Stimulated activated CD8-positive, alpha-beta memory T cell treated with anti-CD3 and anti-CD28 coated beads, Interleukin-4, amount 100 ng/mL, for 24 hours (primary cell): ENCODE results near the gene DGKB.

Source experiments
- DNase-seq: peaks from one replicate; pipeline ENCODE4 v3.0.0-alpha.2; 2020; ENCODE audit warnings: low read depth

Gene DGKB

DNA sequence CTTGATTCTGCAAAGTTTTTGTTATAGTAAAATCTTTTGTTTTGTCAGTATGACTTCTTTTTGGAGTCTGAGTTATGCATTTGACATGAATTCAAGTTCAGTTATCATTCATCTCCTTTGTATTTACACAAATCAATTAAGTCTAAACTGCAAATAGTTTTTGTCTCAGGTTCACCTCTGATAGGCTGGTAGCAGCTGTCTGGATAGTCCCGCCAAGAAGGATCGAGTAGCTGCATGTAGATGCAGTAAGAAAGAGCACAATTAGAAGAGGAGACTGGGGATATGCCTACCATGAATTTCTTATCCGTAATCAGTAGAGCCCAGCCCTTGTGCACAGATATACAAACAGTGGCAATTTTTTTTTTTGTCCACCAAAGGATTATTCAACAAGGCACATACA, 520.6 kb downstream of the DGKB start:
- no peak for DNase-seq

DNA sequence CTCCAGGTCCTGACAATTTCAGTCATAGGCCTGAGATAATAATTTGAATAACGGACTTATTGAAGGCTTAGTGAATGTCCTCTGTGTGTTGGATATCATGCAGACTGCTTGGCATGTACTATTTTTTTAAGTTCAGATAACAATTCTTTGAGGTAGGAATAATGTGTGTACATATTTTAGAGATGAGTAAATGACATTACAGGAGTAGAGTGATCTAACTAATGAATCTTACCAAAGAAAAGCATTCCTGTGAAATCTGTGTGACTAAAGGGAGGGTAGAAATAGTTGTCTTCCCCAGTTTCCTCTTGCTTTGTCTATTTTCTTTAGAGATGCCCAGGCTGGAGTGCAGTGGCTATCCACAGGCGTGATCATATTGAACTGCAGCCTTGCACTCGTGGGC, 521.2 kb downstream of the DGKB start:
- DNase-seq: no peak

DNA sequence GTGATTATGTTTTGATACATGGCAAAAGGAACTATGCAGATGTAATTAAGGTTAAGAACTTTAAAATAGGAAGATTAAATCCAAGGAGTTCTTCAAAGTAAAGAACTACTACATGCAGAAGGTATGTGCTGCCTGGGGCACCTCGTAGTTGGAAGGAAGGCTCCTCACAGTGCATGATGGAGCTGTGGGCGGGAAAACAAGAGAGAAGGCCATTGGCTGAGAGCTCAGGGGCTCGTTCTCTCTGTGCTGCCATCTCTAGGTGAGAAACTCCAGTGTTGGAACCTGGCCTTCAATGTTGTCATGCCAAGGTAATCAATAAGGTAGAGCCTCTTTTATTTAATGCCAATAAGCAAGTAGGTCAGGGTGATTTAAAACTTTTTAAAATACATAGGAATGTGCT, 521.7 kb downstream of the DGKB start:
- DNase-seq: no peak

DNA sequence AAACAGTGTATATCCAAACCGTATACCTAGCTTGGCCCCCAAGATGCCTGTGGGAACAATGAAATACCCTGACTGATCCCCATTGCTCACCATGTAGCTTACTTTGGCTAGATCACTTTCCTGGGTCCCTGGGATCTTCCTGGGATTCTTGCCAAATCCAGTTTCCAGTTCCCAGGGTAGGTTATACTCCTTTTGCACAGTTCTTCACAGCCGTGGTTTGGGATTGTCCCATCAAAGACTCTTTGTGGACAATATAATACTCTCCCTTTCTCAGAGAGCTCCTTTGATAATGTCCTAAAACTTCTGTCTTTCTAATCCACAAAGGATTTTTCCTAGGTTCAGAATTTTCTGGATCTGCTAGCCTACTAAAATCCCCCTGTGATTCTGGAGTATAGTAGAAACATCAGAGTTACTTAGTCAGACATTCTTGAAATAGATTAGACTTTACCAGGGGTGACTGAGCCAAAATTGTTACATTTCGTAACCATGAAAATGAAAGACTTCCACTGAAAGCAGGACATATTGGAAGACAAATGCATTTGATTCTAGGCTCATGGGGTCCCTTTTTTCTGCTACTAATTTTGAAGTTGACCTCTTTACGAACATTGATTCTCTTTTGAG, 524.8 kb downstream of the DGKB start:
- no peak for DNase-seq

DNA sequence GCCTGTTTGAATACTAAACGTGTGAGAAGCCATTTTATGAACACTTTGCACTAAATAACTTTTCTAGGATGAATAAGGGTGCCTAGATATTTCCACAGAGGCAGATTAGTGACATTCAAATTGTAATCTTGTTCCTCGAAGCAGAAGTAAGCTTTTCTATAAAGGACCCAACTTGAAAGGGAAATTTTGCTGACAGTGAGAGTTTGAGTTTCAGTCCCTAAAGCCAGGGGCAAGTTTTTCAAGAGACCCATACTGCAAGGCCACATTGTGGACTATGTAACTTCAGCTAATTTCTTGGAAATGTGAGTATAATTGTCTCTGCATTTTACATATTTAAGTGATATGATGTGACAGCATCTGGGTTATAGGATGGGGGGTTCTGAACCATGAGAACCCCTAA, 525.8 kb downstream of the DGKB start:
- no peak for DNase-seq

DNA sequence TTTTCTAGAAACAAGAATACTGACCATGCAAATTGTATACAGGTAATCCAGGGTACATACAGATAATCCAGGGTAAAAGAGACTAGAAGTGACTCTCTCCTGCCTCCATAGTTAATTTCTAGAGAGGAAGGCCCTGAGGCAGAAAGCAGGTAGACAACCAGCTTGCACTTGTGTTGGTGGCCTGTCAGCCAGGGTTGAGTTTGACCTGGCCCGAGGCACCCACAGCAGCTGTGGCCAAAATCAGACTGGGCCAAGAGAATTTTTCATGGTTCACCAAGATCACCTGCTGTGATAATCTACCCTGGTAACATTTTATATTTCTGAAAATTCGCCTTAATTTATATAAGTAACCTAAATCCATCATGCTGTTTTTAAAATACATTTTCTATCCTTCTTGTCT, 526.6 kb downstream of the DGKB start:
- DNase-seq: no peak

DNA sequence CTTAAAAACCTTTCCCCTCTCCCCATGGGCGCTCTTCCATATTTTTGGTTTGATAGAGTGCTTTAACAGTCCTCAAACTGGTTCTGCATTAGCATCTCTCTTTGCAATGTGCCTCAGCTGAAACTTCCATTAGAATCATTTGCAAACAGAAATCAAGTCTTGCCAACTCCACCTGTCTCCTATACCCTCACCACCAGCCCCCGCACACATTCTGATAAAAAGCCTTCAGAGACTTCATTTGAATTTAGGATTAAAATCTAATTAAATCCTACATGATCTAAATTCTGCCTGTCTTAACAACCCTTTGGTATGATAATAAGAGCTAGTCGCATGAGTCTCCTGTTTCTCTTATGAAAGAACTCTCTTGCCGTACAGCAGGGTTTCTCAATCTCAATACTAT, 528.2 kb downstream of the DGKB start:
- no peak for DNase-seq

DNA sequence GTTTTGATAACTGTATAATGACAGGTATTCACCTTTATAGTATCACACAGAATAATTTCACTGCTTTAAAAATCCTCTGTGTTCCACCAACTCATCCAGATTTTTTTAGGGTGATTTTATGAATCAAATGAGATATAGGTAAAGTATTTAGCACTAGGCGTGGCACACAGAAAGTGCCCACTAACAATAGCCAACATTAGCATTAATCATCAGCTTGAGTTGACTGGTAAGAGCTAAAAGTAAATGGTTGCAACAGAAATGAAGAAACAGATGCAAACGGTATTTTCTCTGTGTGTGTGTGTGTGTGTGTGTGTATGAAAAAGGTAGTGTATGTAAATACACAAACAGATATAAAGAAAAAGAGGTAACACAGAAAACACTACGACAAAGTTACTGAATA, 534.3 kb downstream of the DGKB start:
- DNase-seq: no peak

DNA sequence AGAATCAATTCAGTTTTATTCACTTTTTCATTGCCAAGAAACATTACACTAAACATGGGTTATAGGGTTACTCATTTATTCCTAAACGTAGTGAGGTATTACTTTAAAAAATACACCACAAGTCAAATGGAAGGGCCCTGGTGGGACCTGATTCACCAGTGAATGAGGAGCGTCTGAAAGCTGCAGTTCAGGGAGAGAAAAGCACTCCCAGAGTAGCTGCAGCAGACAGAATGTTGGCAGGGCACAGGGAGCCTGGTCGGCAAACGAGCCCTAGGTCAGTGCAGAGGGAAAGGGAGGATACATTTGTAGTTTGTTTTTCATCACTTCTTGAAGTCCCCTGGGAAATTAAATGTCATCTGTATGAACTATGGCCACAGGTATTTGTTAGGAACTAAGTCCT, 551.4 kb downstream of the DGKB start:
- DNase-seq: no peak

DNA sequence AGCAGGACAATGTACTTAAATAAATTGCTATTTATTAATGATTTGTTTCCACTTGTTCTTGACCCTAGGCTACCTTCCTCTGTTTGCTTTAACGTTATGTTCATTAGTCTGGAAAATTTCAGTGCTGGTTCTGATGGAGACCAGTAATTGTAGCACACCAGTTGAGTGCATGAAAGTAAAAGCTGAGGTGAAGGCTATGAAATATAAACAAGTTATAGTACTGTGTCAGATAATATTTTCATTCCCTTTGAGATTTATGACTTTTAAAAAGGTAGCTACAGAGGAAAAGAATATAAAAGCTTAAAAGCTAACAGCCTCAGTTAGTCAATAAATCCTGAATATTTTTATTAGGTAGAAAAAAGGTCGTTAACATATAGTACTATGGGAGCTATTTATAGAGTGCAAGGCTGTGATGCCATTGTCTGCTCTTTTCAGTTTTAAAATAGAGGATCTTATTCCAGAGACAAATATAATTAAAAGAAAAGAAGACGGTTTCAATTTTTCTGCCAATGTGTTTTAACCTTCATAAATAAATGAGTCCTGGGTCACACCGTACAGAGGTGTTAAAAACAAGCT, 561.3 kb downstream of the DGKB start:
- DNase-seq: no peak

DNA sequence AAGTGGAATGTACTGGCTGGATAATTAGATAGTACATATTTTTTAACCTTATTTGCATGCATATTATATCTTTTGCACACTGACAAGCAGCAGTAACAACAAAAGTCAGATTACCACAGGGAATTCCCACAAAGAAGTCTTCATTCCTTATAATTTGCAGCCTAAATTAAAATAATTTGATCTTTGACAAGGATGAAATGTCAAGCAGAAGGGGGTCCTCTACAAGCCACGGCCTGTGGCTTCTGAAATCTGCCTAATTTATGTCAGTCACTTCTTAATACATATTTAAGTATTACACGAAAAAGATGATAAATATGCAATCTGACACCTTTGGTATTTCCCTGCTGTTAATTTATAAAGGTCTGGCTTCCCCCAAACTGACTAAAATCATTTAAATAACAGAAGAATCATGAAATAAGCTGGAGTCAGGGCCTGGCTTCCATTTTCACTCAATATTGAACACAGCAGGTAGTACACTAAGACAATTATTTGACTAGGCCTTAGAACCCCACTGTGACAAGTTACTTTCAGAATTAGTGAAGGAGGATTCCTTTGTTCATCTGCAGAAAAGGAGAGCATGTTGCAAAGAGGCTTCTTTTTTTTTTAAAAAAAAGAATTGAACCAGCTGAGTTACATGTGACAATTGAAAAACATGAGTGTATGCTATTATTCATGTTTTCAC, 562.0 kb downstream of the DGKB start:
- DNase-seq: no peak

DNA sequence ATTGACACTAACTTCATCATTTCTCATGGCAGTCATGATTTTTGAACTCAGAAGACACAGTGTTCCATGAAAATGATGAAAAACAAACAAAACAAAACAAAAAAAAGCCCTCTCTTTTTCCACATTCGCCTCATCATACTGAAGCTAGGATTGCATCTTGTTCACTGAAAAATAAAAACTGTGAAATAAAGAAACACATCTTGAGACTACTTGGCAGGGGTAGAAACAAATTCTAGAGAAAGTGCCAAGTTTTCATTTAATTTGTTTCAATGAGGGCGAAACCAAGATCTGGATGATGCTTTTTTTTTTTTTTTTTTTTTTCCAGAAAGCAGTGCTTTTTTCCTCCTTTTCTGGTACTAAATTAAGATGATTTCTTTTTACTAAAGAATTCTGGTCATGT, 562.7 kb downstream of the DGKB start:
- DNase-seq: no peak

DNA sequence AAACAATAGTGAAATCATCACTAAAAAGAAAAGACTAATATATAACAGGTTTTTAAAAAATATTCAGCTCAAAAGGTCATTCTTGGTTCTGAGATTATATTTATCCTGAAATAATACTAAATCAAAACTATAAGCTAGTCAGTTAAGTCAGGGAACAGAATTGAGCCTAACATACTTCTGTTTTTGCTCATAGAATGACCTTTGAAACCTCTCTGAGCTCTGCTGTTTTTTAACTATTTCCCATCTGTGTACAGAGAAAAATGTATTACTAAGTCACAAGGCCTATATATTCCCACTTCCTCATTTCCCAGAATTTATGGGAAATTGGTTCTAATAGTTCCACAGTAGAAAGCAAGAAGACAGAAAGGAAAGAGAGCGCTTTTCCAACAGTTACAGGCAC, 566.3 kb downstream of the DGKB start:
- no peak for DNase-seq

DNA sequence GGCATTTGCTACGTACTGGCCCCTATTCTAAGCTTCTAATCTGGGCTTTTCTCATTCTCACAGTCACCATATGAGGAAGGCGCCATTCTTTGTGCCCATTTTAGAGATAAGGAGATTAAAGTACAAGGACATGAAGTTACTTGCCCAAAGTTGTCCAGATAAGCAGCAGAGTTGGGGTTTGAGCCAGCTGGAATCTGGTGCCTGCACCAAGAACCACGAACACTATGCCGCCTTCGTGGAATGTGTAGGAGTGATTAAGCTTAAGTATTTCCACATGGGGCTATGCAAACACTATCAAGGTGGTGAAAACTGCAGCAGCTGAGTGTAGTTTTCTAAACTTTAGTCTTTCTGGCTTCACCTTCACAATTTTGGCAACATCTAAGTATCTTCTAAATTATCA, 570.4 kb downstream of the DGKB start:
- no peak for DNase-seq

DNA sequence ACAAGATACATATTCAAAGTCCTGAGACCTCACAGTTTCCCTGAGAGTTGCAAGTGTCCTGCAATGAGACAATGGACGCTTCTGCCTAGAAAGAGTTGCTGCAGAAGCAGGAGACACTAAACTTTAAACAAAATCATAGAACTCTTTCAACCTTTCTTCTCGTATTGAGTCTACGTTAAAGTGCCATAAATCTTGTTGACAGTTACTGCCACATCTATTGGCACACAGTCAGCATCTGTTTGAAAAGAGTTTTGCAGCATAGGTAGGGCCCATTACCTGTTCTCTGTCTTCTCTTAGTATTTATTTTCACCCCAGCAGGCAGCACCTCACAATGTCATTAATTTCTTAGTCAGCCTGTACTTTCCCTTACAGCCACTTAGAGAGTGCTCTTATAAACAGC, 577.8 kb downstream of the DGKB start:
- no peak for DNase-seq

DNA sequence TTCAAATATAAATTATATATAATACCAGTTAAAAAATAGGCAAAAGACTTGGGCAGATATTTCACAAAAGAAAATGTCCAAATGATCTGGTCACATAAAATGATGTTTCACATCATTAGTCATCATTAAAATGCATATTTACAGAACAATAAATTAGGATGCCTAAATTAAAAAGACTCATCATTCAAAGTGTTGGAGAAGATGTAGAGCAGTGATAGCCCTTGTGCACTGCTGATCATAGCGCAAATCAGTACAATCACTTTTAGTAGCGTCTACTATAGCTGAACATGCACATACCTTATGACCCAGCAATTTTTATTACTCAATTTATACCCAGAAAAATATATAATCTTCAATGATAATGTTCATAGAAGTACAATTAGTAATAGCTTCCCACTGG, 579.8 kb downstream of the DGKB start:
- DNase-seq: no peak

DNA sequence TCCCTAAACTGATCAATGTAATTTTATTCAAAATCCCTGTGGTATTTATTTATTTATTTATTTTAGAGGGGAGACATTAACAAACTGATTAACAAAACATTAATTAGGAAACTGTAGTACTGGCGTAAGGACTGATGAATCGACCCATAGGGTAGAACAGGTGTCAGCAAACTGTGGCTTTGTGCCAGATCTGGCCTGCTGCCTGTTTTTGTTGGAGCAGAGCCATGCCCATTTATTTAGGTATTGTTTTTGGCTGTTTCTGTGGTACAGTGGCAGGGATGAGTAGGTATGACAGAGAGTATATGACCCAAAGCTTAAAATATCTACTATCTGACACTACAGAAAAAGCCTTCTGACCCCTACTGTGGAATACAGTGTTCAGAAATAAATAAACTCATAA, 580.6 kb downstream of the DGKB start:
- DNase-seq: no peak

DNA sequence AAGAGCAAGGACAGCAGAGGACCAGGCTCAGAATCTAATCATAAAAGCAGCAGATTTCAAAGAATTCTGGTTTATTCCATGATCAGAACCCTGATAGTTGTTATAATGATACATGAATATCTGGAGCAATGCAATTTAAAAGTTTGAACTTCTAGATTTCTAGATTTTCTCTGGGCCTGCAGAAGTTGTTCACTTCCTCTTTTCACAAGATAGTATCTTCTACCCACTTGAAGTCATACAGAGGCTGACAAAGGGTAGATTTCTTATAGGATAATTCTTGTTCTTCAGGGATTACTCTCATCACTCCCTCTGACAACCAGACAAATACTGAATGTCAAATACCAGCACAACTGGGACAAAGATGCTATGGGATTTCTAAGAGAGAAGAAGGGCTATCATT, 593.1 kb downstream of the DGKB start:
- no peak for DNase-seq

DNA sequence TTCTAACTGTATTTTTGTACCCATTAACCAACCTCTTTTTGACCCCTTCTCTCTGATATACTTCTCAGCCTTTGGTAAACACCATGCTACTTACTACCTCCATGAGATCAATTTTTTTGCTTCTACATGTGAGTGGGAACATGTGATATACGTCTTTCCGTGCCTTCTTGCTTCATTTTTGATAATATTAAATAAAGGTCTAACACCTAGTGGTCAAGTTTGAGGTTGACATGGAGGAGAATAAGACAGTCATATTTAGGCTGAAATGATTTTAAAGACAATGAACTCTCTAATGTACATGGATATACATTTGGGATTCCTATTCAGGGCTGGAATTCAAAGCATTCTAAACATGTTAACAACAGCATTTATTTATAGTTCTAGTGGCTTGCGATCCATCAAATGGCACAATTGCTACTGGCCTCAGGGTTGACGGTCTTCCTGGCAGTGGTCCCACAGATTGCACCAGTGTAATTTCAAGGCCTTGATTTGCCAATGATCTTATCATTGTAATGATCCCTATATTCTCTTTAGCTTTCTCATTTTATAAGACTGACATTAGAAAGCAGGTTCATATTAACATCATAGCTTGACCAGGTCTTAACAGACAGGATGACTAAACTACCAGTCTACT, 597.2 kb downstream of the DGKB start:
- DNase-seq: no peak

DNA sequence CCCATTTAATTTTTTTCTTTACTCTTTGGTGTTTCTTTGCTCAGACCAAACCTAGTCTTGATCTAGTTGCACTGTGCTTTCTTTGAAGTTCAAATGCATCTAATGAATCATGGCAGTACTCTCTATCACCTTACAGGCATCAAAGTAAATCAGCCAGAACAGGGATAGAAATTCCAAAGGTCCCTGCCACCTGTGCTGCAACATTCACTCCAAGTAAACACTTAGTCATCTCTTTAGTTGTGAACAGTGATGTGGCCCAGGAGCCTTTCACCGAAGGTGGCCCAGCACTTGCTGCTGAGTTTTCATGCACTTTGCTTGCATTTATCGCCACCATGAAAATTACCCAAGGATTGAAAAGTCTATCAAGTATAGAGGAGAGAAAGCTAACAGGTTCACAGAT, 599.0 kb downstream of the DGKB start:
- DNase-seq: no peak

DNA sequence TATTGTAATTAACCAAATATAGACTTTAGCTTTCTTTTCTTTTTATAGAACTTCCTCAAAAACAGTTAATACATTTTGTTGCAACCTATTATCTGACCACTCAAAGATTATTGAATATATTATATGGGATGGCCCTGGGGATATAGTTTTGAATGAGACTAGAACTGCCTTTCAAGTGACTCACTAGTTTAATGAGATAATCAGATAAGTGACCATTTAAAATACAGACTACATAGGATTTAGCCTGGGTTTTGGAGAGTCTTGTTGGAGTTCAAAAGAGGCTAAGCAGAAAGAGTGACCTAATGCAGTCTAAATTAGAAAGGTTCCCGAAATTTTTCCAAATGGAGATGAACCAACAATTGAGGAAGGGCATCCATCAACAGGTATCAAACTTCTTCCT, 607.9 kb downstream of the DGKB start:
- DNase-seq: no peak

DNA sequence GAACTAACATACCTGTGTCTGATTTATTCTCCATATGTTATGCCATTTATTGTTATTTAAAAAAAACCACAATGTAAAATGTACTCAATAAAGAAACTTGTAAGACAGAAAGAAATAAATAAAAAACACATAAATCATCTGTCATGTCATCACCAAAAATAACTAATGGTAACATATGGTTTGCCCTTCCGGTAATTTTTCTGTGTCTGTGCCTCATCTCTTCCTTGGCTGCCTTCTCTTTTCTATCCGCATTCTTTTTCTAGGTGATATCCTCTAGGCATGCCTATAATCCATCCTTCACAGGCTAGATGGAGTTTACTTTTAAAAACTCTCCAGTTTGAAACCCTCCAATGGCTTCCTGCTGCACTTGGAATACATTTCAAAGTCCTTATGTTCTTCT, 609.1 kb downstream of the DGKB start:
- DNase-seq: no peak

DNA sequence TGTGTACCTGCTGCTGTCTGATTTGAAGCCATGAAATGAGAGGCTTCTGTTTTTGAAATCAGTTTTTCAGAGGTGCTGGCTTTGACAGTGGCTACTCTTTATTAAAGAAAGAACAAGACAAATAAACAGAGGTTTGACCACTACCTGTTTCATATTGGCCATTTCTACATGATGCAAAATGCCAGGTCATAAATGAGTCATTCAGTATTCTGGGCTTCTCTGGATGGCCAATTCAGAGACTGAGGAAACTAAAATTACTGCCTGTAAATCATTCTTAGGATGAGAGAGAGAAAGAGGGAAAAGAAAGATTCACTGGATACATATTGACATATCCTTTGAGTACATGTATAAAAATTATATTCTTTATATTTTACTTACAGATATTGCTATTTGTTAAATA, 609.8 kb downstream of the DGKB start:
- DNase-seq: no peak

DNA sequence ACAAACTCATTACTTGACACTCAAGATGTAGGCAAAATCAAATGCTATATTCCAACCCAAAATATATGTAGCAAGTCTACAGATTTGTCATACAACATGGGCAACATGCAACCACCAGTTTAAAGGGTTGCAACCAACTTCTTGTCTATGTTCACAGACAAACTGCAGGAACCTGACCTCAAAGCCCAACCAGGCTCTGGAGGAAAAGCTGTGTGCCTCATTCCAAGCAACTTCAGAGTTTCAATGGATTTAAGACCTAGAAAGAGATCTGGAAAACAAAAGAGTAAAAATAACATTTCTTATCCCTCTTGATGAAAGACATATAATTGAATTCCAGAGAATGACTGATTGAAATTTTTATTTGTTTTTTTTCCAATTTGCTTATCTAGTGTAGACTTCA, 612.6 kb downstream of the DGKB start:
- DNase-seq: no peak
